Nephron progenitor cell (in vitro differentiated cells): ENCODE data around the gene MLKL.

Source experiments
- DNase-seq: peaks from one replicate; pipeline ENCODE4 v3.0.0; 2021
- H3K27ac Mint-ChIP-seq: 2 replicates; pipeline ENCODE4 v1.8.0; 2021; ENCODE audit warnings: mild to moderate bottlenecking, moderate library complexity, mixed read lengths
- H3K27me3 Mint-ChIP-seq: 2 replicates; pipeline ENCODE4 v1.8.0; 2021; ENCODE audit warnings: mild to moderate bottlenecking, low read depth, mixed read lengths; ENCODE audit not compliant: poor library complexity
- H3K36me3 Mint-ChIP-seq: 2 replicates; pipeline ENCODE4 v1.8.0; 2021; ENCODE audit warnings: low read depth, mixed read lengths
- H3K4me1 Mint-ChIP-seq: 2 replicates; pipeline ENCODE4 v1.8.0; 2021; ENCODE audit warnings: mixed read lengths
- H3K4me3 Mint-ChIP-seq: 2 replicates; pipeline ENCODE4 v1.8.0; 2021; ENCODE audit warnings: mild to moderate bottlenecking, moderate library complexity, mixed read lengths
- H3K9me3 Mint-ChIP-seq: 2 replicates; pipeline ENCODE4 v1.8.0; 2021; ENCODE audit warnings: mild to moderate bottlenecking, moderate library complexity, mixed read lengths
- TF ChIP-seq, protein P1 (sequence below): fragments of 200-600 bp; sonication (generic); IDR thresholded peaks from 2 replicates; pipeline ENCODE4 v1.5.0; 2021; ENCODE audit warnings: antibody characterized with exemption

MLKL gene

GRCh38 chr16:74700438-74701225 lies at the start of gene MLKL:
Gene MLKL (minus strand): TSS chr16:74700862. CDS start chr16:74695757, 5,105 bp downstream.
- no peak within 1 kb of the TSS for H3K27ac Mint-ChIP-seq
- H3K4me1 Mint-ChIP-seq = peaks cover 16% of the 10 kb centered on the region
- no peak for DNase-seq
- H3K36me3 Mint-ChIP-seq = no peaks in the 10 kb centered on the region
- peak within 1 kb of the TSS; percentile 78 for H3K4me3 Mint-ChIP-seq
- TF ChIP-seq, protein P1, sequence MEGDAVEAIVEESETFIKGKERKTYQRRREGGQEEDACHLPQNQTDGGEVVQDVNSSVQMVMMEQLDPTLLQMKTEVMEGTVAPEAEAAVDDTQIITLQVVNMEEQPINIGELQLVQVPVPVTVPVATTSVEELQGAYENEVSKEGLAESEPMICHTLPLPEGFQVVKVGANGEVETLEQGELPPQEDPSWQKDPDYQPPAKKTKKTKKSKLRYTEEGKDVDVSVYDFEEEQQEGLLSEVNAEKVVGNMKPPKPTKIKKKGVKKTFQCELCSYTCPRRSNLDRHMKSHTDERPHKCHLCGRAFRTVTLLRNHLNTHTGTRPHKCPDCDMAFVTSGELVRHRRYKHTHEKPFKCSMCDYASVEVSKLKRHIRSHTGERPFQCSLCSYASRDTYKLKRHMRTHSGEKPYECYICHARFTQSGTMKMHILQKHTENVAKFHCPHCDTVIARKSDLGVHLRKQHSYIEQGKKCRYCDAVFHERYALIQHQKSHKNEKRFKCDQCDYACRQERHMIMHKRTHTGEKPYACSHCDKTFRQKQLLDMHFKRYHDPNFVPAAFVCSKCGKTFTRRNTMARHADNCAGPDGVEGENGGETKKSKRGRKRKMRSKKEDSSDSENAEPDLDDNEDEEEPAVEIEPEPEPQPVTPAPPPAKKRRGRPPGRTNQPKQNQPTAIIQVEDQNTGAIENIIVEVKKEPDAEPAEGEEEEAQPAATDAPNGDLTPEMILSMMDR = no peak
- H3K9me3 Mint-ChIP-seq = peaks cover 8% of the 10 kb centered on the region
- H3K27me3 Mint-ChIP-seq = peaks cover 38% of the 10 kb centered on the region

- Mint-ChIP-seq H3K27ac (no peak overlapping the region), H3K9me3 (no peaks in the 10 kb centered on the region), H3K27me3 (peaks cover 4% of the 10 kb centered on the region), H3K4me1 (peaks cover 25% of the 10 kb centered on the region), H3K36me3 (no peaks in the 10 kb centered on the region), H3K4me3 (no peak overlapping the region)
- no peak for DNase-seq
- TF ChIP-seq, protein P1 = no peak
Measured at GRCh38 chr16:74749291-74750055, 48.8 kb upstream of the MLKL start.

GRCh38 chr16:74748616-74749026 lies 48.0 kb upstream of the MLKL start:
- peaks cover 4% of the 10 kb centered on the region for H3K27me3 Mint-ChIP-seq
- TF ChIP-seq, protein P1 = no peak
- H3K4me3 Mint-ChIP-seq = no peak overlapping the region
- no peak overlapping the region for H3K27ac Mint-ChIP-seq
- DNase-seq = no peak
- no peaks in the 10 kb centered on the region for H3K36me3 Mint-ChIP-seq
- peaks cover 31% of the 10 kb centered on the region for H3K4me1 Mint-ChIP-seq
- H3K9me3 Mint-ChIP-seq = no peaks in the 10 kb centered on the region

GRCh38 chr16:74747716-74748615 lies 47.3 kb upstream of the MLKL start:
- H3K9me3 Mint-ChIP-seq = no peaks in the 10 kb centered on the region
- no peak overlapping the region for H3K27ac Mint-ChIP-seq
- H3K27me3 Mint-ChIP-seq = peaks cover 4% of the 10 kb centered on the region
- H3K36me3 Mint-ChIP-seq = no peaks in the 10 kb centered on the region
- DNase-seq = no peak
- TF ChIP-seq, protein P1 = no peak
- H3K4me3 Mint-ChIP-seq = no peak overlapping the region
- peaks cover 38% of the 10 kb centered on the region for H3K4me1 Mint-ChIP-seq

GRCh38 chr16:74745926-74746325 lies 45.3 kb upstream of the MLKL start:
- DNase-seq = no peak
- no peak overlapping the region for H3K27ac Mint-ChIP-seq
- no peak overlapping the region for H3K4me3 Mint-ChIP-seq
- TF ChIP-seq, protein P1 = no peak
- H3K9me3 Mint-ChIP-seq = no peaks in the 10 kb centered on the region
- H3K36me3 Mint-ChIP-seq = no peaks in the 10 kb centered on the region
- H3K27me3 Mint-ChIP-seq = peaks cover 4% of the 10 kb centered on the region
- peaks cover 47% of the 10 kb centered on the region for H3K4me1 Mint-ChIP-seq
